Parathyroid adenoma (tissue), 2 donors: ENCODE data around the gene DAPK1.

Experiments
- H2AFZ ChIP-seq: fragments of 300-600 bp; sonication (generic); one replicate; pipeline ENCODE4 v1.7.0; 2017; ENCODE audit warnings: antibody characterized with exemption, mild to moderate bottlenecking
- H3K27ac ChIP-seq: fragments of 300-600 bp; sonication (generic); one replicate; pipeline ENCODE4 v1.7.0; 2017
- H3K27me3 ChIP-seq: fragments of 300-600 bp; sonication (generic); one replicate; pipeline ENCODE4 v1.7.0; 2017; ENCODE audit warnings: low read length; ENCODE audit not compliant: control insufficient read depth, insufficient read depth
- H3K36me3 ChIP-seq: fragments of 300-600 bp; sonication (generic); one replicate; pipeline ENCODE4 v1.7.0; 2017; ENCODE audit warnings: low read length; ENCODE audit not compliant: control insufficient read depth, insufficient read depth
- H3K4me1 ChIP-seq: fragments of 300-600 bp; sonication (generic); one replicate; pipeline ENCODE4 v1.7.0; 2017; ENCODE audit warnings: control low read depth
- H3K4me2 ChIP-seq: fragments of 300-600 bp; sonication (generic); one replicate; pipeline ENCODE4 v1.7.0; 2017; ENCODE audit warnings: low read length
- H3K4me3 ChIP-seq: fragments of 300-600 bp; sonication (generic); one replicate; pipeline ENCODE4 v1.7.0; 2017; ENCODE audit warnings: low read depth, low read length
- H3K79me2 ChIP-seq: fragments of 300-600 bp; sonication (generic); one replicate; pipeline ENCODE4 v1.7.0; 2017; ENCODE audit warnings: control low read depth
- H3K9ac ChIP-seq: fragments of 300-600 bp; sonication (generic); one replicate; pipeline ENCODE4 v1.7.0; 2017; ENCODE audit warnings: mild to moderate bottlenecking
- H3K9me3 ChIP-seq: fragments of 300-600 bp; sonication (generic); one replicate; pipeline ENCODE4 v1.7.0; 2017; ENCODE audit warnings: low read length; ENCODE audit not compliant: control insufficient read depth
- CTCF ChIP-seq: fragments of 300-600 bp; sonication (generic); IDR thresholded peaks from one replicate; pipeline ENCODE4 v1.7.0; 2017; ENCODE audit warnings: antibody characterized with exemption, mild to moderate bottlenecking
- donor health status: primary hyperparathyroidism.

DAPK1 gene

GRCh38 chr9:87668722-87669121 is 171.1 kb downstream of the DAPK1 start:
- Histone ChIP-seq H3K4me2 (no peak overlapping the region), H3K4me3 (no peak overlapping the region), H3K9me3 (no peaks in the 10 kb centered on the region), H3K36me3 (no peaks in the 10 kb centered on the region), H3K4me1 (no peaks in the 10 kb centered on the region), H3K79me2 (no peaks in the 10 kb centered on the region), H3K27me3 (no peaks in the 10 kb centered on the region), H2AFZ (no peak overlapping the region), H3K9ac (no peak overlapping the region), H3K27ac (no peak overlapping the region)
- TF ChIP-seq CTCF: no peak

- H3K4me3 ChIP-seq: no peak overlapping the region
- H3K79me2 ChIP-seq: no peaks in the 10 kb centered on the region
- H2AFZ ChIP-seq: no peak overlapping the region
- TF ChIP-seq CTCF: no peak
- H3K4me1 ChIP-seq: no peaks in the 10 kb centered on the region
- no peak overlapping the region for H3K4me2 ChIP-seq
- H3K9ac ChIP-seq: no peak overlapping the region
- no peak overlapping the region for H3K27ac ChIP-seq
- H3K27me3 ChIP-seq: no peaks in the 10 kb centered on the region
- H3K36me3 ChIP-seq: no peaks in the 10 kb centered on the region
- no peaks in the 10 kb centered on the region for H3K9me3 ChIP-seq
Observed at GRCh38 chr9:87670572-87671264, 173.1 kb downstream of the DAPK1 start.

GRCh38 chr9:87671478-87671877 is 173.8 kb downstream of the DAPK1 start:
- no peak overlapping the region for H3K4me3 ChIP-seq
- H3K4me2 ChIP-seq: no peak overlapping the region
- no peaks in the 10 kb centered on the region for H3K4me1 ChIP-seq
- no peaks in the 10 kb centered on the region for H3K79me2 ChIP-seq
- H3K27ac ChIP-seq: no peak overlapping the region
- no peaks in the 10 kb centered on the region for H3K27me3 ChIP-seq
- H3K9me3 ChIP-seq: no peaks in the 10 kb centered on the region
- TF ChIP-seq CTCF: no peak
- H3K36me3 ChIP-seq: no peaks in the 10 kb centered on the region
- H3K9ac ChIP-seq: no peak overlapping the region
- no peak overlapping the region for H2AFZ ChIP-seq

GRCh38 chr9:87671925-87672324 is 174.3 kb downstream of the DAPK1 start:
- Histone ChIP-seq H3K9me3 (no peaks in the 10 kb centered on the region), H2AFZ (no peak overlapping the region), H3K4me2 (no peak overlapping the region), H3K4me1 (no peaks in the 10 kb centered on the region), H3K4me3 (no peak overlapping the region), H3K9ac (no peak overlapping the region), H3K27ac (no peak overlapping the region), H3K27me3 (no peaks in the 10 kb centered on the region), H3K36me3 (no peaks in the 10 kb centered on the region), H3K79me2 (no peaks in the 10 kb centered on the region)
- no peak for TF ChIP-seq CTCF

- Histone ChIP-seq H3K36me3 (no peaks in the 10 kb centered on the region), H3K4me3 (no peak overlapping the region), H3K79me2 (no peaks in the 10 kb centered on the region), H3K27ac (no peak overlapping the region), H2AFZ (no peak overlapping the region), H3K27me3 (no peaks in the 10 kb centered on the region), H3K4me2 (no peak overlapping the region), H3K9ac (no peak overlapping the region), H3K4me1 (no peaks in the 10 kb centered on the region), H3K9me3 (no peaks in the 10 kb centered on the region)
- TF ChIP-seq CTCF: no peak
Observed at GRCh38 chr9:87672586-87672985, 174.9 kb downstream of the DAPK1 start.
